ENCODE results near the gene MYO1B.

- TF ChIP-seq TAF1 (IDR thresholded peaks at IDR 0.05; ENCODE audit: borderline replicate concordance, insufficient read depth, low read length) (no peak), POLR2AphosphoS5 (IDR thresholded peaks at IDR 0.05; ENCODE audit: low read depth, low read length) (no peak), SIN3A (IDR thresholded peaks at IDR 0.05; ENCODE audit: borderline replicate concordance, insufficient read depth, low read length) (no peak)
These were observed 170.7 kb downstream of the MYO1B start for GRCh38 chr2:191415858-191416257.
